IMR-90 (cell line): ENCODE results near the gene PRIMA1. TPM values are rescaled to one million over a fixed set of nuclear protein-coding genes. Genes with fewer than 3 reads are reported as not detected.

Experiments
- ATAC-seq: fragments of 200-7000 bp; cut with Tn5 transposase; 2 replicates; pipeline ENCODE4 v1.9.1; 2020; ENCODE audit warnings: low read depth, mild to moderate bottlenecking, moderate library complexity
- BruUV-seq: library from RNA; stranded (reverse); fragments of 400-500 nt; replicated peaks from 2 replicates; lab custom pipeline; 2021; lab: Mats Ljungman, UMichigan
- CTCF ChIA-PET: fragments of 300-600 bp; formaldehyde crosslinking; extraction: SDS; loops from one replicate; lab custom pipeline; 2021; ENCODE audit warnings: antibody characterized with exemption; lab: Yijun Ruan, JAX
- POLR2A ChIA-PET: fragments of 300-600 bp; sonication (Branson Sonifier 250); formaldehyde crosslinking; loops from one replicate; lab custom pipeline; 2022; ENCODE audit warnings: antibody characterized with exemption; ENCODE audit not compliant: unreplicated experiment; lab: Charles Lee
- DNase-seq: peaks from one replicate; pipeline ENCODE4 v3.0.0; 2013
- H2AFZ ChIP-seq: replicated peaks from 2 replicates; pipeline ENCODE3; 2013; ENCODE audit warnings: low read length, mild to moderate bottlenecking; ENCODE audit not compliant: poor library complexity
- H2AK5ac ChIP-seq: 2 replicates; pipeline ENCODE4 v1.6.1; 2013; ENCODE audit warnings: low read depth, low read length, inconsistent platforms
- H2AK9ac ChIP-seq: replicated peaks from 2 replicates; pipeline ENCODE3; 2013; ENCODE audit warnings: mild to moderate bottlenecking, low read depth, low read length, moderate library complexity; ENCODE audit not compliant: poor library complexity
- H2BK120ac ChIP-seq: 2 replicates; pipeline ENCODE4 v1.6.1; 2013; ENCODE audit warnings: low read depth, low read length, inconsistent platforms
- H2BK15ac ChIP-seq: 3 replicates; pipeline ENCODE4 v1.6.1; 2013; ENCODE audit warnings: low read depth, low read length, inconsistent platforms
- H2BK20ac ChIP-seq: 2 replicates; pipeline ENCODE4 v1.6.1; 2013; ENCODE audit warnings: low read depth, mild to moderate bottlenecking, inconsistent platforms, low read length, moderate library complexity
- H2BK5ac ChIP-seq: 2 replicates; pipeline ENCODE4 v1.6.1; 2013; ENCODE audit warnings: mild to moderate bottlenecking, low read depth, low read length, inconsistent platforms; ENCODE audit not compliant: poor library complexity, severe bottlenecking
- H3K14ac ChIP-seq: replicated peaks from 2 replicates; pipeline ENCODE4 v1.6.1; 2013; ENCODE audit warnings: low read depth, low read length, inconsistent platforms
- H3K18ac ChIP-seq: 2 replicates; pipeline ENCODE4 v1.6.1; 2013; ENCODE audit warnings: low read depth, low read length, control low read depth
- H3K23ac ChIP-seq: 2 replicates; pipeline ENCODE4 v1.6.1; 2013; ENCODE audit warnings: low read depth, low read length, inconsistent platforms
- H3K27ac ChIP-seq: 2 replicates; pipeline ENCODE4 v1.5.1; 2013; ENCODE audit warnings: mild to moderate bottlenecking, control low read depth, low read length; ENCODE audit not compliant: insufficient read depth
- H3K27me3 ChIP-seq: 2 replicates; pipeline ENCODE4 v1.6.1; 2013; ENCODE audit warnings: low read length; ENCODE audit not compliant: control insufficient read depth, insufficient read depth
- H3K36me3 ChIP-seq: 2 replicates; pipeline ENCODE4 v1.6.1; 2013; ENCODE audit warnings: low read length, mixed read lengths; ENCODE audit not compliant: control insufficient read depth, insufficient read depth
- H3K4ac ChIP-seq: 2 replicates; pipeline ENCODE4 v1.6.1; 2013; ENCODE audit warnings: low read depth, low read length, inconsistent platforms
- H3K4me1 ChIP-seq: 2 replicates; pipeline ENCODE4 v1.6.1; 2013; ENCODE audit warnings: low read length, mixed read lengths; ENCODE audit not compliant: control insufficient read depth, insufficient read depth
- H3K4me2 ChIP-seq: 2 replicates; pipeline ENCODE4 v1.6.1; 2013; ENCODE audit warnings: low read depth, mild to moderate bottlenecking, control low read depth, low read length, moderate library complexity
- H3K4me3 ChIP-seq: 2 replicates; pipeline ENCODE4 v1.5.1; 2013; ENCODE audit warnings: low read depth, mild to moderate bottlenecking, control low read depth, low read length, moderate library complexity; ENCODE audit not compliant: insufficient read depth
- H3K56ac ChIP-seq: 2 replicates; pipeline ENCODE4 v1.6.1; 2013; ENCODE audit warnings: low read length, inconsistent platforms; ENCODE audit not compliant: insufficient read depth; ENCODE audit errors: extremely low read depth
- H3K79me1 ChIP-seq, 2 experiments: 2 replicates each; pipeline ENCODE4 v1.6.1; 2013; ENCODE audit warnings: low read length in 2 of 2, inconsistent platforms in 1 of 2, low read depth in 1 of 2
- H3K9ac ChIP-seq: 2 replicates; pipeline ENCODE4 v1.6.1; 2013; ENCODE audit warnings: low read depth, low read length, control low read depth
- H3K9me1 ChIP-seq: 2 replicates; pipeline ENCODE4 v1.6.1; 2013; ENCODE audit warnings: low read length, inconsistent platforms; ENCODE audit not compliant: insufficient read depth
- H3K9me3 ChIP-seq: 2 replicates; pipeline ENCODE4 v1.6.1; 2013; ENCODE audit warnings: low read length; ENCODE audit not compliant: control insufficient read depth, insufficient read depth
- H4K20me1 ChIP-seq: 2 replicates; pipeline ENCODE4 v1.6.1; 2013; ENCODE audit warnings: low read length, inconsistent platforms; ENCODE audit not compliant: insufficient read depth
- H4K5ac ChIP-seq: 2 replicates; pipeline ENCODE4 v1.6.1; 2013; ENCODE audit warnings: mild to moderate bottlenecking, low read depth, low read length, control low read depth
- H4K8ac ChIP-seq, 2 experiments: 2 replicates each; pipeline ENCODE4 v1.6.1; 2013; ENCODE audit warnings: low read depth in 2 of 2, low read length in 2 of 2, control low read depth in 1 of 2, inconsistent platforms in 1 of 2
- H4K91ac ChIP-seq: 2 replicates; pipeline ENCODE4 v1.6.1; 2013; ENCODE audit warnings: low read depth, low read length, inconsistent platforms; ENCODE audit not compliant: insufficient read depth
- BHLHE40 ChIP-seq: fragments of 150-350 bp; IDR thresholded peaks from 2 replicates; pipeline ENCODE4 v1.6.1; 2016; ENCODE audit warnings: mild to moderate bottlenecking, low read depth, low read length
- CEBPB ChIP-seq: IDR thresholded peaks from 2 replicates; pipeline ENCODE4 v1.6.1; 2012; ENCODE audit warnings: low read depth, low read length, improper control_type of control experiment
- CHD1 ChIP-seq: IDR thresholded peaks from 2 replicates; pipeline ENCODE4 v1.6.1; 2012; ENCODE audit warnings: low read depth, low read length, improper control_type of control experiment
- MAFK ChIP-seq: IDR thresholded peaks from 2 replicates; pipeline ENCODE4 v1.6.1; 2012; ENCODE audit warnings: low read depth, low read length, improper control_type of control experiment
- MAZ ChIP-seq: IDR thresholded peaks from 2 replicates; pipeline ENCODE4 v1.6.1; 2012; ENCODE audit warnings: low read depth, mild to moderate bottlenecking, low read length, improper control_type of control experiment, moderate library complexity, borderline replicate concordance
- MXI1 ChIP-seq: IDR thresholded peaks from 2 replicates; pipeline ENCODE4 v1.6.1; 2012; ENCODE audit warnings: low read depth, mild to moderate bottlenecking, low read length, moderate library complexity, borderline replicate concordance
- NFE2L2 ChIP-seq: fragments of 150-350 bp; IDR thresholded peaks from 2 replicates; pipeline ENCODE4 v1.6.1; 2016; ENCODE audit warnings: low read depth, mild to moderate bottlenecking, low read length
- POLR2A ChIP-seq: IDR thresholded peaks from 2 replicates; pipeline ENCODE4 v1.6.1; 2012; ENCODE audit warnings: mild to moderate bottlenecking, low read depth, low read length
- RAD21 ChIP-seq: IDR thresholded peaks from 2 replicates; pipeline ENCODE4 v1.6.1; 2012; ENCODE audit warnings: low read length, improper control_type of control experiment
- RCOR1 ChIP-seq: IDR thresholded peaks from 2 replicates; pipeline ENCODE4 v1.6.1; 2012; ENCODE audit warnings: mild to moderate bottlenecking, low read length, improper control_type of control experiment; ENCODE audit not compliant: insufficient replicate concordance
- RFX5 ChIP-seq: IDR thresholded peaks from 2 replicates; pipeline ENCODE4 v1.8.0; 2012; ENCODE audit warnings: low read depth, mild to moderate bottlenecking, low read length, moderate library complexity
- SMC3 ChIP-seq: fragments of 150-350 bp; IDR thresholded peaks from 2 replicates; pipeline ENCODE4 v1.6.1; 2016; ENCODE audit warnings: low read depth, mild to moderate bottlenecking, antibody characterized with exemption, low read length, moderate library complexity
- WGBS, 2 experiments: methylation state at CpG; one replicate each; pipeline versions ENCODE4 v1.1.5 to v1.1.7; 2013; ENCODE audit warnings: missing lambda C conversion rate in 2 of 2; ENCODE audit not compliant: insufficient read length in 1 of 2; ENCODE audit errors: extremely low coverage in 2 of 2; 5-methylcytosine and 5-hydroxymethylcytosine counted together
- dilution Hi-C: fragments of 300-500 bp; cut with HindIII; formaldehyde crosslinking; loops from one replicate; pipeline ENCODE4 v1.14.3; 2018; ENCODE audit warnings: low sequenced_read_pairs; ENCODE audit not compliant: unreplicated experiment
- in situ Hi-C: fragments of 300-500 bp; cut with MboI; formaldehyde crosslinking; loops from 3 replicates; pipeline ENCODE4 v1.14.3; 2019; ENCODE audit warnings: low sequenced_read_pairs, inconsistent platforms, mixed read lengths
- intact Hi-C: fragments of 100-400 bp; cut with micrococcal nuclease; formaldehyde crosslinking; loops from 2 replicates; pipeline ENCODE4 v1.10.0; 2022
- polyA plus RNA-seq, 3 experiments: library from polyadenylated mRNA; depleted of rRNA; stranded (reverse); fragments of >200 nt; gene quantifications; 2 replicates each; pipeline ENCODE4 v1.2.3, GENCODE V29; 2012; ENCODE audit warnings: low replicate concordance in 1 of 3
- total RNA-seq: library from RNA; depleted of rRNA; stranded (reverse); fragments of >200 nt; gene quantifications from 2 replicates; pipeline ENCODE4 v1.2.3, GENCODE V29; 2012
- TF ChIP-seq, protein P1 (sequence below): conservative IDR thresholded peaks from 2 replicates; pipeline ENCODE4 v1.5.1; 2012; ENCODE audit warnings: mild to moderate bottlenecking, low read depth, low read length, improper control_type of control experiment

The PRIMA1 gene
- total and polyA plus RNA-seq, 2 of the 4 experiments (the other 2 are of a cell fraction), result not detected

DNA sequence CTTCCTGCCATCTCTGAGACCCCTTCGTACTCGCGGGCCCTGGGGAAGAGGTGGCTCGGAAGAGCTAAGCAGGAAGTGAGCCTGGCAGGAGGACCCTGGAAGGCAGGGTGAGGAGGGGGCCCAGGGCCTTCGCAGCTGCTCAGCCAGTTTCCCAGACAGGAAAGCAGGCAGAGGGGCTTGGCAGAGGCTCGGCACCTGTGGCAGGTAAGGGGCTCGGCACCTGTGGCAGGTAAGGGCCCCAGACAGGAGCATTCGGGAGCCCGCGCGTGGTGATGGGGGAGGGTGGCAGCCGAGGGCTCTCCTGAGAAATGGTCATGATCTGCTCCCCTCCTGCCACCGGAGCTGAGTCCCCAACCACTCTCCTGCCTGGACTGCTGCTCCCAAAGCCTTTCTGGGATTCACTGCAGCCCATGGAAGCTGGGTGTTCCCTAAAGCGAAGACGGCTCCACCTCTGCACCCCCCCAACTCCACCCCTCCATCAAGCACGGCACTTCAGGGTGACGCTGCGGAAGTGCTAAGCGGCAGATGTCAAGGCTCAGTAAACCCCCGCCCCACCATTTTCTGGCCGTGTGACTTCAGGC, 63.2 kb downstream of the PRIMA1 start:
- 57% methylated on average over 3 of the region's 21 CpGs; no CpG with 5 or more reads in 1 of the 2 experiments for WGBS, 2 experiments

More for the DNA sequence above, 63.2 kb downstream of the PRIMA1 start:
- no peak overlapping the region for H3K9ac ChIP-seq
- H4K91ac ChIP-seq, result no peak overlapping the region
- no peak overlapping the region for H4K8ac ChIP-seq
- peaks cover 40% of the 10 kb centered on the region for H3K9me3 ChIP-seq
- ATAC-seq, result no peak
- no peak overlapping the region for H3K56ac ChIP-seq
- no peak overlapping the region for H3K14ac ChIP-seq
- DNase-seq, result no peak
- H3K79me1 ChIP-seq, result no peaks in the 10 kb centered on the region
- in situ Hi-C loops (no loop called here), dilution Hi-C loops (no loop called here), intact Hi-C loops (no loop called here)
- H3K23ac ChIP-seq, result no peak overlapping the region
- H3K4ac ChIP-seq, result no peak overlapping the region
- no peaks in the 10 kb centered on the region for H4K20me1 ChIP-seq
- no peak overlapping the region for H2BK15ac ChIP-seq
- no peak overlapping the region for H2BK20ac ChIP-seq
- H3K4me2 ChIP-seq, result no peak overlapping the region
- H4K5ac ChIP-seq, result no peak overlapping the region
- no peak overlapping the region for H3K18ac ChIP-seq
- ChIA-PET POLR2A (no interaction called here), CTCF (no interaction called here)
- H3K27ac ChIP-seq, result no peak overlapping the region
- no peak overlapping the region for H2BK120ac ChIP-seq
- H2AFZ ChIP-seq, result no peak overlapping the region
- H3K4me1 ChIP-seq, result no peaks in the 10 kb centered on the region
- H3K4me3 ChIP-seq, result no peak overlapping the region
- no TSS peak for BruUV-seq
- H3K27me3 ChIP-seq, result no peaks in the 10 kb centered on the region
- no peaks in the 10 kb centered on the region for H3K36me3 ChIP-seq
- TF ChIP-seq RFX5, result no peak
- TF ChIP-seq MXI1, result no peak
- TF ChIP-seq SMC3, result no peak
- no peak for TF ChIP-seq RCOR1
- TF ChIP-seq BHLHE40, result no peak
- no peak for TF ChIP-seq POLR2A
- TF ChIP-seq, protein P1, sequence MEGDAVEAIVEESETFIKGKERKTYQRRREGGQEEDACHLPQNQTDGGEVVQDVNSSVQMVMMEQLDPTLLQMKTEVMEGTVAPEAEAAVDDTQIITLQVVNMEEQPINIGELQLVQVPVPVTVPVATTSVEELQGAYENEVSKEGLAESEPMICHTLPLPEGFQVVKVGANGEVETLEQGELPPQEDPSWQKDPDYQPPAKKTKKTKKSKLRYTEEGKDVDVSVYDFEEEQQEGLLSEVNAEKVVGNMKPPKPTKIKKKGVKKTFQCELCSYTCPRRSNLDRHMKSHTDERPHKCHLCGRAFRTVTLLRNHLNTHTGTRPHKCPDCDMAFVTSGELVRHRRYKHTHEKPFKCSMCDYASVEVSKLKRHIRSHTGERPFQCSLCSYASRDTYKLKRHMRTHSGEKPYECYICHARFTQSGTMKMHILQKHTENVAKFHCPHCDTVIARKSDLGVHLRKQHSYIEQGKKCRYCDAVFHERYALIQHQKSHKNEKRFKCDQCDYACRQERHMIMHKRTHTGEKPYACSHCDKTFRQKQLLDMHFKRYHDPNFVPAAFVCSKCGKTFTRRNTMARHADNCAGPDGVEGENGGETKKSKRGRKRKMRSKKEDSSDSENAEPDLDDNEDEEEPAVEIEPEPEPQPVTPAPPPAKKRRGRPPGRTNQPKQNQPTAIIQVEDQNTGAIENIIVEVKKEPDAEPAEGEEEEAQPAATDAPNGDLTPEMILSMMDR, result no peak
- no peak for TF ChIP-seq MAZ
- TF ChIP-seq MAFK, result no peak
- no peak for TF ChIP-seq NFE2L2
- no peak for TF ChIP-seq RAD21
- TF ChIP-seq CHD1, result no peak
- TF ChIP-seq CEBPB, result no peak
- no peak overlapping the region for H2AK9ac ChIP-seq
- no peak overlapping the region for H2AK5ac ChIP-seq
- H2BK5ac ChIP-seq, result no peak overlapping the region
- no peaks in the 10 kb centered on the region for H3K9me1 ChIP-seq
